GM19193 (cell line): ENCODE results near the gene METAP1.

Source experiments
- POLR2A ChIP-seq: IDR thresholded peaks from 4 replicates; pipeline ENCODE4 v1.6.1; 2011; ENCODE audit not compliant: insufficient read depth, insufficient read length; ENCODE audit errors: extremely low read depth

METAP1 gene

GRCh38 chr4:99103166-99103565, 107.6 kb downstream of the METAP1 start:
- TF ChIP-seq POLR2A = no peak

DNA sequence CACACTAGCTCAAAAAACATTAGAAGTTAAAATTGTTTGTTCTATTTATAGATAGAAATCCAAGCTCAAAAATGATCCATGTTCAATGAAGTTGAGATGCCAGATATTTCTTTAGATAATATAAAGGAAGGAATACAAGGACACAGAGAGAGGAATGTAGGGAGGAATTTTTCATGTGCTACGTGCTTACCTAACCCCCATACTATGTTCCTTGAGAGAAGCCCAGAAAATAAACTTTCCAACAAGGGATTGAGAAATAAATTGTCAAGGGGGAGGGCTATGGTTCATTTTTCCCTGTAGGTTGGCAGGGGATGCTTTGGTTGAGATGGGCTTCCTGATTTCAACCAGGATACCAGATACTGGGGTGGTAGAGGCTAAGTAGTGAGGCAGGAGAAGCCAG, 108.6 kb downstream of the METAP1 start:
- no peak for TF ChIP-seq POLR2A
